Measurements from ENCODE around the gene LAG3. TPM values are rescaled to one million over a fixed set of nuclear protein-coding genes. Genes with fewer than 3 reads are reported as not detected.
A peak's percentile ranks its signal among the peaks of the same experiment; 100 is the strongest.
"Not testable (repeated sequence)": the region's sequence is repeated elsewhere in the genome, so short reads cannot be mapped to it uniquely, and the experiment has no call there.

Gene LAG3
- total RNA-seq, 1 experiment from 2014 or later = 2.6 TPM

DNA sequence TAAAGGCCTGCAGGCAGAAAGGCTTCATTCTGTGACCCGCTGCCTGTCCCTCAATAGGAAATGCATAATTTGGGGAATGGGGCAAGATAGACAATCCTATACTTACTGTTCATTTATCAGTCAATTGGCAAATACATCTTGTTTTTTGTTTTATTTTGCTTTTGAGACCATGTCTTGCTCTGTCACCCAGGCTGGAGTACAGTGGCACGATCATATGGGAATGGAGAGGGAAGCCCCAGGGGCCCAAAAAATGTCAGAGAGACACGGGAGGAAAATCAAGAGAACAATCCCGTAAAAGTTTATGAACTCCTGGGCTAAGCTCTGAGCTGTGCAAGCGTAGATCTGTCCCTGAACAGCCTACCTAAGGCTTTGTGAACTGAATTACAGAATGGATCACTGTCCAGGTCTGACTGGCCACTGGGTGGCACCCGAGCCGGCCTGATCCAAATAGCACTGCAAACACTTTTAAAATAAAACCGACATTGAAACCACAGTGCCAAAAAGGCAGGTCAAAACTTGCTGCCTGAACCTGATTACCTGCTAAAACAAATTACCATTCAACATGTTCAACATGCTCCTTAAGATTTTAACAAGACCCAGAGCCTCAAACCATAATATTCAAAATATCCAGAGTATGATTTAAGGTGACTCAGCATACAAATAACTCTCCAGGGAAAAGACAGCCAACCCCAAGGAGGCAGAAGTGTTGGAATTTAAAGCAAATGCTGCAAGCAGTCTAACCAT is 36.7 kb upstream of the LAG3 start:
- Mint-ChIP-seq H3K9me3 (no peaks in the 10 kb centered on the region), H3K27ac (peak overlapping the region; percentile 88), H3K27me3 (ENCODE audit: low read depth) (no peaks in the 10 kb centered on the region), H3K36me3 (peaks cover 8% of the 10 kb centered on the region), H3K4me3 (no peak overlapping the region), H3K4me1 (peaks cover 8% of the 10 kb centered on the region)
- ChIA-PET POLR2A (interaction anchor here (1.0 kb wide), 1 partner anchor 11 kb away, joined by 3 read pairs; the partner anchor contains the start of gene COPS7A), CTCF (interaction anchor here (0.9 to 1.9 kb wide), 4 partner anchors 12 to 90 kb away, joined by 3 to 7 read pairs (median 4); partner anchors contain the start of gene COPS7A)
- peak; percentile 59 for DNase-seq (ENCODE audit: low spot score)
- ATAC-seq = peak; percentile 98
- TF ChIP-seq, protein P1, sequence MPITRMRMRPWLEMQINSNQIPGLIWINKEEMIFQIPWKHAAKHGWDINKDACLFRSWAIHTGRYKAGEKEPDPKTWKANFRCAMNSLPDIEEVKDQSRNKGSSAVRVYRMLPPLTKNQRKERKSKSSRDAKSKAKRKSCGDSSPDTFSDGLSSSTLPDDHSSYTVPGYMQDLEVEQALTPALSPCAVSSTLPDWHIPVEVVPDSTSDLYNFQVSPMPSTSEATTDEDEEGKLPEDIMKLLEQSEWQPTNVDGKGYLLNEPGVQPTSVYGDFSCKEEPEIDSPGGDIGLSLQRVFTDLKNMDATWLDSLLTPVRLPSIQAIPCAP (CRISPR knock-in tag; IDR thresholded peaks at IDR 0.05) = no peak
- no peak for TF ChIP-seq ZNF138 (CRISPR knock-in tag; conservative IDR thresholded peaks at IDR 0.05)
- TF ChIP-seq ZNF281 (CRISPR knock-in tag; IDR thresholded peaks at IDR 0.05) = no peak
- no peak for TF ChIP-seq TCF7 (CRISPR knock-in tag; IDR thresholded peaks at IDR 0.05; ENCODE audit: low read depth)
- TF ChIP-seq RORB (CRISPR knock-in tag; IDR thresholded peaks at IDR 0.05) = no peak

DNA sequence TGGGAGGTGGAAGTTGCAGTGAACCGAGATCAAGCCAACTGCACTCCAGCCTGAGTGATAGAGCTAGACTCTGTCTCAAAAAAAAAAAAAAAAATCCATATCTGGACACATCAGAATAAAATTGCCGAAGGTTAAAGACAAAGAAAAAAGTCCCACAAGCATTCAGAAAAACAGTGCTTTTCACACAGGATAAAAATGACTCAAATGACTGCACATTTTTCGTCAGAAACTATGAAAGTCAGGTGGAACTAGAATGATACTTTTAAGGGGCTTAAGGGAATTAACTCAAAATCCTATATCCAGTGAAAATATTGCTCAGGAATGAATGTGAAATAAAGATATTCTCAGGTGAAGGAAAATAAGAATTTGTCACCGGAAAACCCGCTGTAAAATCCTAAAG is 35.6 kb upstream of the LAG3 start:
- H3K27me3 Mint-ChIP-seq (ENCODE audit: low read depth) = no peaks in the 10 kb centered on the region
- ChIA-PET CTCF (interaction anchor here (0.9 to 2.0 kb wide), 5 partner anchors 13 to 115 kb away, joined by 3 to 7 read pairs (median 4); partner anchors contain the start of genes COPS7A and USP5), POLR2A (no interaction called here)
- no peaks in the 10 kb centered on the region for H3K9me3 Mint-ChIP-seq
- ATAC-seq = no peak
- no peak for TF ChIP-seq NFYB (CRISPR knock-in tag; conservative IDR thresholded peaks at IDR 0.05; ENCODE audit: low read depth)
- no peak for TF ChIP-seq ZNF416 (CRISPR knock-in tag; IDR thresholded peaks at IDR 0.05)
- TF ChIP-seq TCF7 (CRISPR knock-in tag; IDR thresholded peaks at IDR 0.05; ENCODE audit: low read depth) = no peak
- TF ChIP-seq, protein P2, sequence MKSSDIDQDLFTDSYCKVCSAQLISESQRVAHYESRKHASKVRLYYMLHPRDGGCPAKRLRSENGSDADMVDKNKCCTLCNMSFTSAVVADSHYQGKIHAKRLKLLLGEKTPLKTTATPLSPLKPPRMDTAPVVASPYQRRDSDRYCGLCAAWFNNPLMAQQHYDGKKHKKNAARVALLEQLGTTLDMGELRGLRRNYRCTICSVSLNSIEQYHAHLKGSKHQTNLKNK (CRISPR knock-in tag; IDR thresholded peaks at IDR 0.05) = no peak
- DNase-seq (ENCODE audit: low spot score) = no peak
- no peak overlapping the region for H3K4me3 Mint-ChIP-seq
- H3K27ac Mint-ChIP-seq = peak overlapping the region; percentile 63; the same call in 1 of the 2 replicates
- peaks cover 8% of the 10 kb centered on the region for H3K4me1 Mint-ChIP-seq
- no peaks in the 10 kb centered on the region; the same call in 1 of the 2 replicates for H3K36me3 Mint-ChIP-seq

GRCh38 chr12:6742080-6742479 is 30.2 kb upstream of the LAG3 start:
- not testable (repeated sequence) for H3K27me3 Mint-ChIP-seq (ENCODE audit: low read depth); DNase-seq (ENCODE audit: low spot score); ATAC-seq; H3K36me3 Mint-ChIP-seq; H3K4me1 Mint-ChIP-seq; H3K9me3 Mint-ChIP-seq; H3K4me3 Mint-ChIP-seq; H3K27ac Mint-ChIP-seq
- ChIA-PET POLR2A (interaction anchor here (0.6 kb wide), 1 partner anchor 53 kb away, joined by 5 read pairs; the partner anchor contains the start of gene ZNF384), CTCF (interaction anchor here (3.6 kb wide), 1 partner anchor 11 kb away, joined by 20 read pairs; the partner anchor contains the start of gene MLF2)

DNA sequence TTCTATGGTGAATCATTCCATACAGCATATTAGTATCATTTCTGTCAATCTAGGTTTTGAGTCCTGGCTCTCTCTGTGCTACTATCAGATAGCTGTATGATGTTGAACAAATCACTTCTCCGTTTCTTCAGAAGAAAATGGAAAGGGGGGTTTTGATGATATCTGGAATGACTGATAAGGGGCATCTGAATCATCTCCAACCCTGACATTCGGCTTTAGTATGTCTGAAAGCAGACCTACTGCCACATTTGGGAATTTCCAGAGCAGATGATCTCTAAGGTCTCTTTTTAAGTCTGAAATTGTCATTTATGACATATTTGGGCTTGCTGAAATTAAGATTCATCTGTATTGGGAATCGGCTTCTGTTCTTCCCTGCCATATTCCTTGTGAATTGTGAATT is 29.5 kb upstream of the LAG3 start:
- peaks cover 14% of the 10 kb centered on the region for H3K36me3 Mint-ChIP-seq
- CTCF ChIA-PET = interaction anchor here (3.6 kb wide), 1 partner anchor 10 kb away, joined by 20 read pairs; the partner anchor contains the start of gene MLF2
- no peak overlapping the region for H3K27ac Mint-ChIP-seq
- no peaks in the 10 kb centered on the region for H3K9me3 Mint-ChIP-seq
- no peak overlapping the region for H3K4me3 Mint-ChIP-seq
- POLR2A ChIA-PET = no interaction called here
- no peak for DNase-seq (ENCODE audit: low spot score)
- no peaks in the 10 kb centered on the region for H3K4me1 Mint-ChIP-seq
- ATAC-seq = no peak
- H3K27me3 Mint-ChIP-seq (ENCODE audit: low read depth) = no peaks in the 10 kb centered on the region
- TF ChIP-seq RORB (CRISPR knock-in tag; IDR thresholded peaks at IDR 0.05) (no peak), KAT7 (CRISPR knock-in tag; IDR thresholded peaks at IDR 0.05; ENCODE audit: borderline replicate concordance) (no peak), ZBTB43 (CRISPR knock-in tag; IDR thresholded peaks at IDR 0.05) (no peak), CREM (CRISPR knock-in tag; IDR thresholded peaks at IDR 0.05) (no peak), USF2 (CRISPR knock-in tag; IDR thresholded peaks at IDR 0.05) (no peak), MAX (CRISPR knock-in tag; IDR thresholded peaks at IDR 0.05) (no peak), JAZF1 (CRISPR knock-in tag; IDR thresholded peaks at IDR 0.05) (no peak)
- TF ChIP-seq, protein P1 (CRISPR knock-in tag; IDR thresholded peaks at IDR 0.05) = no peak
- TF ChIP-seq, protein P3, sequence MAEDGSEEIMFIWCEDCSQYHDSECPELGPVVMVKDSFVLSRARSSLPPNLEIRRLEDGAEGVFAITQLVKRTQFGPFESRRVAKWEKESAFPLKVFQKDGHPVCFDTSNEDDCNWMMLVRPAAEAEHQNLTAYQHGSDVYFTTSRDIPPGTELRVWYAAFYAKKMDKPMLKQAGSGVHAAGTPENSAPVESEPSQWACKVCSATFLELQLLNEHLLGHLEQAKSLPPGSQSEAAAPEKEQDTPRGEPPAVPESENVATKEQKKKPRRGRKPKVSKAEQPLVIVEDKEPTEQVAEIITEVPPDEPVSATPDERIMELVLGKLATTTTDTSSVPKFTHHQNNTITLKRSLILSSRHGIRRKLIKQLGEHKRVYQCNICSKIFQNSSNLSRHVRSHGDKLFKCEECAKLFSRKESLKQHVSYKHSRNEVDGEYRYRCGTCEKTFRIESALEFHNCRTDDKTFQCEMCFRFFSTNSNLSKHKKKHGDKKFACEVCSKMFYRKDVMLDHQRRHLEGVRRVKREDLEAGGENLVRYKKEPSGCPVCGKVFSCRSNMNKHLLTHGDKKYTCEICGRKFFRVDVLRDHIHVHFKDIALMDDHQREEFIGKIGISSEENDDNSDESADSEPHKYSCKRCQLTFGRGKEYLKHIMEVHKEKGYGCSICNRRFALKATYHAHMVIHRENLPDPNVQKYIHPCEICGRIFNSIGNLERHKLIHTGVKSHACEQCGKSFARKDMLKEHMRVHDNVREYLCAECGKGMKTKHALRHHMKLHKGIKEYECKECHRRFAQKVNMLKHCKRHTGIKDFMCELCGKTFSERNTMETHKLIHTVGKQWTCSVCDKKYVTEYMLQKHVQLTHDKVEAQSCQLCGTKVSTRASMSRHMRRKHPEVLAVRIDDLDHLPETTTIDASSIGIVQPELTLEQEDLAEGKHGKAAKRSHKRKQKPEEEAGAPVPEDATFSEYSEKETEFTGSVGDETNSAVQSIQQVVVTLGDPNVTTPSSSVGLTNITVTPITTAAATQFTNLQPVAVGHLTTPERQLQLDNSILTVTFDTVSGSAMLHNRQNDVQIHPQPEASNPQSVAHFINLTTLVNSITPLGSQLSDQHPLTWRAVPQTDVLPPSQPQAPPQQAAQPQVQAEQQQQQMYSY (CRISPR knock-in tag; IDR thresholded peaks at IDR 0.05) = no peak
